Sigmoid colon (tissue), 4 donors: ENCODE data around the gene IL3.

Experiments
- EP300 ChIP-seq, 4 donors: sonication (generic); formaldehyde crosslinking; IDR thresholded peaks; one replicate each; pipeline ENCODE4 v1.6.1; 2017; ENCODE audit warnings: antibody characterized with exemption in 4 of 4
- POLR2A ChIP-seq, 2 donors: fragments of 450-650 bp; IDR thresholded peaks; one replicate each; pipeline ENCODE4 v1.6.1; 2016; ENCODE audit warnings: antibody characterized with exemption in 2 of 2, mild to moderate bottlenecking in 2 of 2, moderate library complexity in 2 of 2
- POLR2AphosphoS5 ChIP-seq, 4 donors: sonication (generic); formaldehyde crosslinking; IDR thresholded peaks; one replicate each; pipeline ENCODE4 v1.6.1; 2017; ENCODE audit warnings: antibody characterized with exemption in 4 of 4
- TF ChIP-seq, protein P1 (sequence below), 4 experiments: fragments of 450-650 bp in 3 of 4; fragments of 200-600 bp in 1 of 4; IDR thresholded peaks; one replicate each; pipeline ENCODE4 v1.5.1; 2016 to 2019; ENCODE audit warnings: antibody characterized with exemption in 4 of 4, mild to moderate bottlenecking in 3 of 4, moderate library complexity in 2 of 4

DNA sequence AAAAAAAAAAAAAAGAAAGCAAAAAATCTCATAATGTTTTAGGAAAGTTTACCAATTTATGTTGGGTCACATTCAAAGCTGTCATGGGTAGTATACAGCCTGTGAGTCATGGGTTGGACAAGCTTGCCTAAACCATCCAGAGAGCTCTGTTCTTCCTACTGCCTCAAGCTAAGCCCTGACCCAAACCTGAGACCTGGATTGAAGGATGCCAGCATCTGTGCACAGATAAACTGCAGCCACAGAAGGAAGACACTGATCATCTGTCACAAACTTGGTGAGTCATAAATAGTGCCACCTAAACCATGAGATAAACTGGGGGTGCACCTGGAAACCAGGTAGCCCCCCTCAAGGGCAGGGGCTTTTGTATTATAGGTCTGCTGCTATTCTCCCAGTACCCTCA is 44.1 kb downstream of the IL3 start:
- TF ChIP-seq, protein P1, sequence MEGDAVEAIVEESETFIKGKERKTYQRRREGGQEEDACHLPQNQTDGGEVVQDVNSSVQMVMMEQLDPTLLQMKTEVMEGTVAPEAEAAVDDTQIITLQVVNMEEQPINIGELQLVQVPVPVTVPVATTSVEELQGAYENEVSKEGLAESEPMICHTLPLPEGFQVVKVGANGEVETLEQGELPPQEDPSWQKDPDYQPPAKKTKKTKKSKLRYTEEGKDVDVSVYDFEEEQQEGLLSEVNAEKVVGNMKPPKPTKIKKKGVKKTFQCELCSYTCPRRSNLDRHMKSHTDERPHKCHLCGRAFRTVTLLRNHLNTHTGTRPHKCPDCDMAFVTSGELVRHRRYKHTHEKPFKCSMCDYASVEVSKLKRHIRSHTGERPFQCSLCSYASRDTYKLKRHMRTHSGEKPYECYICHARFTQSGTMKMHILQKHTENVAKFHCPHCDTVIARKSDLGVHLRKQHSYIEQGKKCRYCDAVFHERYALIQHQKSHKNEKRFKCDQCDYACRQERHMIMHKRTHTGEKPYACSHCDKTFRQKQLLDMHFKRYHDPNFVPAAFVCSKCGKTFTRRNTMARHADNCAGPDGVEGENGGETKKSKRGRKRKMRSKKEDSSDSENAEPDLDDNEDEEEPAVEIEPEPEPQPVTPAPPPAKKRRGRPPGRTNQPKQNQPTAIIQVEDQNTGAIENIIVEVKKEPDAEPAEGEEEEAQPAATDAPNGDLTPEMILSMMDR (IDR thresholded peaks at IDR 0.05), result no peak
- TF ChIP-seq POLR2A (IDR thresholded peaks at IDR 0.05) (no peak), EP300 (IDR thresholded peaks at IDR 0.05) (no peak), POLR2AphosphoS5 (IDR thresholded peaks at IDR 0.05) (no peak)
